Right atrium auricular region (tissue), 2 donors: ENCODE data around the gene SRGAP1. TPM values are rescaled to one million over a fixed set of nuclear protein-coding genes. Genes with fewer than 3 reads are reported as not detected.

Experiments
- DNase-seq: peaks from one replicate; pipeline ENCODE4 v3.0.0-alpha.2; 2019; ENCODE audit warnings: low spot score
- H3K27ac ChIP-seq, 2 donors: fragments of 200-600 bp; sonication (generic); 1 replicate in 1 of 2; 2 replicates in 1 of 2; pipeline ENCODE4 v1.5.1; 2016 to 2019
- H3K27me3 ChIP-seq, 2 donors: fragments of 200-600 bp; sonication (generic); one replicate each; pipeline versions ENCODE4 v1.5.1 to v1.6.0; 2017 to 2019
- H3K36me3 ChIP-seq: fragments of 200-600 bp; sonication (generic); one replicate; pipeline ENCODE4 v1.5.1; 2016
- H3K4me1 ChIP-seq, 2 donors: fragments of 200-600 bp; sonication (generic); one replicate each; pipeline versions ENCODE4 v1.5.1 to v1.6.0; 2017 to 2019
- H3K4me3 ChIP-seq, 2 donors: fragments of 200-600 bp; sonication (generic); 1 replicate in 1 of 2; 2 replicates in 1 of 2; pipeline ENCODE4 v1.5.1; 2017 to 2019; ENCODE audit warnings: mild to moderate bottlenecking in 1 of 2, moderate library complexity in 1 of 2
- H3K9me3 ChIP-seq, 2 donors: fragments of 200-600 bp; sonication (generic); one replicate each; pipeline ENCODE4 v1.5.1; 2019
- total RNA-seq, 2 donors: library from RNA; depleted of rRNA; stranded (reverse); fragments of >200 nt; gene quantifications; one replicate each; pipeline ENCODE4 v1.1.0, GENCODE V29; 2016
- TF ChIP-seq, protein P1 (sequence below), 2 donors: fragments of 200-600 bp; sonication (generic); IDR thresholded peaks; one replicate each; pipeline ENCODE4 v1.5.1; 2019; ENCODE audit warnings: antibody characterized with exemption in 2 of 2

Gene SRGAP1
- total RNA-seq, 2 donors from 2014 or later: 1.4 to 3.3 TPM

GRCh38 chr12:63996556-63996955, 152.1 kb downstream of the SRGAP1 start:
- no peaks in the 10 kb centered on the region for H3K27me3 ChIP-seq
- peaks cover 0 to 5% of the 10 kb centered on the region in 2 donors for H3K4me1 ChIP-seq
- DNase-seq: no peak
- no peaks in the 10 kb centered on the region for H3K9me3 ChIP-seq
- no peaks in the 10 kb centered on the region for H3K36me3 ChIP-seq
- TF ChIP-seq, protein P1, sequence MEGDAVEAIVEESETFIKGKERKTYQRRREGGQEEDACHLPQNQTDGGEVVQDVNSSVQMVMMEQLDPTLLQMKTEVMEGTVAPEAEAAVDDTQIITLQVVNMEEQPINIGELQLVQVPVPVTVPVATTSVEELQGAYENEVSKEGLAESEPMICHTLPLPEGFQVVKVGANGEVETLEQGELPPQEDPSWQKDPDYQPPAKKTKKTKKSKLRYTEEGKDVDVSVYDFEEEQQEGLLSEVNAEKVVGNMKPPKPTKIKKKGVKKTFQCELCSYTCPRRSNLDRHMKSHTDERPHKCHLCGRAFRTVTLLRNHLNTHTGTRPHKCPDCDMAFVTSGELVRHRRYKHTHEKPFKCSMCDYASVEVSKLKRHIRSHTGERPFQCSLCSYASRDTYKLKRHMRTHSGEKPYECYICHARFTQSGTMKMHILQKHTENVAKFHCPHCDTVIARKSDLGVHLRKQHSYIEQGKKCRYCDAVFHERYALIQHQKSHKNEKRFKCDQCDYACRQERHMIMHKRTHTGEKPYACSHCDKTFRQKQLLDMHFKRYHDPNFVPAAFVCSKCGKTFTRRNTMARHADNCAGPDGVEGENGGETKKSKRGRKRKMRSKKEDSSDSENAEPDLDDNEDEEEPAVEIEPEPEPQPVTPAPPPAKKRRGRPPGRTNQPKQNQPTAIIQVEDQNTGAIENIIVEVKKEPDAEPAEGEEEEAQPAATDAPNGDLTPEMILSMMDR (IDR thresholded peaks at IDR 0.05): no peak
- no peak overlapping the region for H3K4me3 ChIP-seq
- no peak overlapping the region for H3K27ac ChIP-seq

DNA sequence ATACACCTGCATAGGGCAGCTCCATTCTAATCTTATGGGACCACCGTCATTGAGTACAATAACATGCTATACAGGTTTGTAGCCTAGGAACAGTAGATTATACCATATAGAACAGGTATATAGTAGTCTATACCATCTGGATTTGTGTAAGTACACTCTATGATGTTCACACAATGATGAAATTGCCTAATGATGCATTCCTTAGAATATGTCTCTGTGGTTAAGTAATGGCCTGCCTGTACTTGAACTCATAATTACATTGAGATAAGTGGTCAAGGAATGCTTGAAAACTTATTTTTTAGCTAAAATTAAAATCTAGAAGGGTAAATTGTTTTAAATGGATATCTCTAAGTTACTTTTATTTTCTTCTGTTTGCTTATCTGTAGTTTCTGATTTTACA, 152.7 kb downstream of the SRGAP1 start:
- H3K4me1 ChIP-seq: peaks cover 0 to 2% of the 10 kb centered on the region in 2 donors

GRCh38 chr12:63998584-63998983, 154.1 kb downstream of the SRGAP1 start:
- H3K27ac ChIP-seq: no peak overlapping the region
- no peaks in the 10 kb centered on the region for H3K36me3 ChIP-seq
- no peaks in the 10 kb centered on the region for H3K27me3 ChIP-seq
- no peaks in the 10 kb centered on the region for H3K9me3 ChIP-seq
- H3K4me3 ChIP-seq: no peak overlapping the region
- DNase-seq: no peak
- H3K4me1 ChIP-seq: no peaks in the 10 kb centered on the region
- TF ChIP-seq, protein P1 (IDR thresholded peaks at IDR 0.05): no peak

More for the DNA sequence above, 152.7 kb downstream of the SRGAP1 start:
- no peaks in the 10 kb centered on the region for H3K9me3 ChIP-seq
- no peak for DNase-seq
- no peaks in the 10 kb centered on the region for H3K27me3 ChIP-seq
- H3K27ac ChIP-seq: no peak overlapping the region
- TF ChIP-seq, protein P1 (IDR thresholded peaks at IDR 0.05): no peak
- no peak overlapping the region for H3K4me3 ChIP-seq
- H3K36me3 ChIP-seq: no peaks in the 10 kb centered on the region

- Histone ChIP-seq H3K36me3 (no peaks in the 10 kb centered on the region), H3K4me3 (no peak overlapping the region), H3K27ac (no peak overlapping the region), H3K4me1 (no peaks in the 10 kb centered on the region), H3K9me3 (no peaks in the 10 kb centered on the region), H3K27me3 (no peaks in the 10 kb centered on the region)
- DNase-seq: no peak
- TF ChIP-seq, protein P1 (IDR thresholded peaks at IDR 0.05): no peak
Measured at GRCh38 chr12:63999853-64000252, 155.4 kb downstream of the SRGAP1 start.

DNA sequence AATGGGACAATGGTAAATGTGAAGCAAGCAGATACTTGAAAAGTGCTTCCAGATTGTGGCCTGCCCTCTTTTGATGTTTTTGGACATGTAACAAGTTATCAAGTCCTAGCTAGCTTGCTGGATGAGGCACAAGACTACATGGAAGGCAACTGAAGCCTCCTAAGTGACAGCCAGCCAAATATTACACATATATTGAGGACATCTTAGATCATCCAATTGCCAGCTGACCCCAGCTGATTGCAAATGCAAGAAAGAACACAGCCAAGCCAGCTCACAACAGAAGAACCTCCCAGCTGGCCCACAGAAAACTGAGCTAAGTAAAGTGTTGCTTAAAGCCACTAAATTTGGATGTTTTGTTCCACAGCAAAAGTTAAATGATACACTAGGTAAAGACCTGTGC, 156.9 kb downstream of the SRGAP1 start:
- no peaks in the 10 kb centered on the region for H3K9me3 ChIP-seq
- TF ChIP-seq, protein P1 (IDR thresholded peaks at IDR 0.05): no peak
- DNase-seq: no peak
- H3K36me3 ChIP-seq: no peaks in the 10 kb centered on the region
- H3K27ac ChIP-seq: no peak overlapping the region
- H3K4me1 ChIP-seq: no peaks in the 10 kb centered on the region
- no peaks in the 10 kb centered on the region for H3K27me3 ChIP-seq
- no peak overlapping the region for H3K4me3 ChIP-seq

GRCh38 chr12:64004641-64005040, 160.1 kb downstream of the SRGAP1 start:
- Histone ChIP-seq H3K4me1 (peaks cover 0 to 11% of the 10 kb centered on the region in 2 donors), H3K36me3 (no peaks in the 10 kb centered on the region), H3K9me3 (no peaks in the 10 kb centered on the region), H3K4me3 (no peak overlapping the region), H3K27me3 (no peaks in the 10 kb centered on the region), H3K27ac (no peak overlapping the region)
- TF ChIP-seq, protein P1 (IDR thresholded peaks at IDR 0.05): no peak
- DNase-seq: no peak
